Right atrium auricular region (tissue), 2 donors: ENCODE data around the gene KLHDC3. TPM values are rescaled to one million over a fixed set of nuclear protein-coding genes. Genes with fewer than 3 reads are reported as not detected.

Source experiments
- DNase-seq: peaks from one replicate; pipeline ENCODE4 v3.0.0-alpha.2; 2019; ENCODE audit warnings: low spot score
- H3K27ac ChIP-seq, 2 donors: fragments of 200-600 bp; sonication (generic); 1 replicate in 1 of 2; 2 replicates in 1 of 2; pipeline ENCODE4 v1.5.1; 2016 to 2019
- H3K27me3 ChIP-seq, 2 donors: fragments of 200-600 bp; sonication (generic); one replicate each; pipeline versions ENCODE4 v1.5.1 to v1.6.0; 2017 to 2019
- H3K36me3 ChIP-seq: fragments of 200-600 bp; sonication (generic); one replicate; pipeline ENCODE4 v1.5.1; 2016
- H3K4me1 ChIP-seq, 2 donors: fragments of 200-600 bp; sonication (generic); one replicate each; pipeline versions ENCODE4 v1.5.1 to v1.6.0; 2017 to 2019
- H3K4me3 ChIP-seq, 2 donors: fragments of 200-600 bp; sonication (generic); 1 replicate in 1 of 2; 2 replicates in 1 of 2; pipeline ENCODE4 v1.5.1; 2017 to 2019; ENCODE audit warnings: mild to moderate bottlenecking in 1 of 2, moderate library complexity in 1 of 2
- H3K9me3 ChIP-seq, 2 donors: fragments of 200-600 bp; sonication (generic); one replicate each; pipeline ENCODE4 v1.5.1; 2019
- CTCF ChIP-seq, 2 donors: fragments of 200-600 bp; sonication (generic); IDR thresholded peaks; one replicate each; pipeline ENCODE4 v1.5.1; 2019; ENCODE audit warnings: antibody characterized with exemption in 2 of 2
- total RNA-seq, 2 donors: library from RNA; depleted of rRNA; stranded (reverse); fragments of >200 nt; gene quantifications; one replicate each; pipeline ENCODE4 v1.1.0, GENCODE V29; 2016

KLHDC3 gene
- total RNA-seq, 2 donors from 2014 or later, result 122 to 153 TPM

- Histone ChIP-seq H3K27ac (no peak overlapping the region), H3K4me3 (no peak overlapping the region), H3K27me3 (no peaks in the 10 kb centered on the region), H3K4me1 (peaks cover 0 to 16% of the 10 kb centered on the region in 2 donors), H3K36me3 (peaks cover 42% of the 10 kb centered on the region), H3K9me3 (no peaks in the 10 kb centered on the region)
- no peak for DNase-seq
- TF ChIP-seq CTCF (IDR thresholded peaks at IDR 0.05), result no peak
Observed at GRCh38 chr6:43032326-43032725, 18.3 kb downstream of the KLHDC3 start.

- H3K9me3 ChIP-seq, result no peaks in the 10 kb centered on the region
- H3K27me3 ChIP-seq, result no peaks in the 10 kb centered on the region
- peaks cover 0 to 17% of the 10 kb centered on the region in 2 donors for H3K4me1 ChIP-seq
- TF ChIP-seq CTCF (IDR thresholded peaks at IDR 0.05), result no peak
- H3K36me3 ChIP-seq, result peaks cover 37% of the 10 kb centered on the region
- no peak for DNase-seq
- no peak overlapping the region for H3K27ac ChIP-seq
- no peak overlapping the region for H3K4me3 ChIP-seq
Observed at GRCh38 chr6:43033496-43034189, 19.6 kb downstream of the KLHDC3 start.

- Histone ChIP-seq H3K27ac (no peak overlapping the region), H3K4me3 (no peak overlapping the region), H3K4me1 (peaks cover 0 to 17% of the 10 kb centered on the region in 2 donors), H3K27me3 (no peaks in the 10 kb centered on the region), H3K9me3 (no peaks in the 10 kb centered on the region), H3K36me3 (peaks cover 37% of the 10 kb centered on the region)
- TF ChIP-seq CTCF (IDR thresholded peaks at IDR 0.05), result no peak
- no peak for DNase-seq
Observed at GRCh38 chr6:43034190-43034525, 20.1 kb downstream of the KLHDC3 start.

- Histone ChIP-seq H3K27ac (peak overlapping the region; percentile 21 to 70), H3K9me3 (no peaks in the 10 kb centered on the region), H3K4me1 (peaks cover 0 to 17% of the 10 kb centered on the region in 2 donors), H3K36me3 (peaks cover 32% of the 10 kb centered on the region), H3K27me3 (no peaks in the 10 kb centered on the region), H3K4me3 (no peak overlapping the region)
- DNase-seq, result no peak
- TF ChIP-seq CTCF (IDR thresholded peaks at IDR 0.05), result no peak
Observed at GRCh38 chr6:43035495-43036194, 21.6 kb downstream of the KLHDC3 start.

- peaks cover 0 to 17% of the 10 kb centered on the region in 2 donors for H3K4me1 ChIP-seq
- peaks cover 37% of the 10 kb centered on the region for H3K36me3 ChIP-seq
- no peak for DNase-seq
- TF ChIP-seq CTCF (IDR thresholded peaks at IDR 0.05), result no peak
- H3K27me3 ChIP-seq, result no peaks in the 10 kb centered on the region
- no peak overlapping the region for H3K27ac ChIP-seq
- H3K4me3 ChIP-seq, result no peak overlapping the region
- H3K9me3 ChIP-seq, result no peaks in the 10 kb centered on the region
Observed at GRCh38 chr6:43036712-43037111, 22.7 kb downstream of the KLHDC3 start.
